Liver (tissue), 9 donors: ENCODE results near the gene RAMP3. TPM values are rescaled to one million over a fixed set of nuclear protein-coding genes. Genes with fewer than 3 reads are reported as not detected.

Experiments used
- DNase-seq: peaks from one replicate; pipeline ENCODE4 v3.0.0-alpha.2; 2017; ENCODE audit warnings: low spot score
- H3K27ac ChIP-seq, 2 donors: one replicate each; pipeline ENCODE4 v1.7.0; 2013; ENCODE audit warnings: inconsistent platforms in 2 of 2, low read length in 2 of 2, control low read depth in 1 of 2, low read depth in 1 of 2, mild to moderate bottlenecking in 1 of 2
- H3K27me3 ChIP-seq, 4 donors: one replicate each; pipeline versions ENCODE4 v1.6.1 to v1.7.0; 2013; ENCODE audit warnings: low read length in 3 of 4, inconsistent platforms in 1 of 4, mild to moderate bottlenecking in 1 of 4, moderate library complexity in 1 of 4; ENCODE audit not compliant: control insufficient read depth in 4 of 4, insufficient read depth in 4 of 4
- H3K36me3 ChIP-seq, 4 donors: one replicate each; pipeline versions ENCODE4 v1.6.1 to v1.7.0; 2013; ENCODE audit warnings: low read length in 3 of 4, mild to moderate bottlenecking in 3 of 4, low read depth in 1 of 4, moderate library complexity in 1 of 4; ENCODE audit not compliant: control insufficient read depth in 4 of 4, insufficient read depth in 3 of 4
- H3K4me1 ChIP-seq, 4 donors: one replicate each; pipeline versions ENCODE4 v1.6.1 to v1.7.0; 2013; ENCODE audit warnings: low read length in 3 of 4, mild to moderate bottlenecking in 3 of 4, moderate library complexity in 1 of 4; ENCODE audit not compliant: control insufficient read depth in 4 of 4, insufficient read depth in 4 of 4
- H3K4me3 ChIP-seq, 3 donors: one replicate each; pipeline versions ENCODE4 v1.6.1 to v1.7.0; 2013; ENCODE audit warnings: low read length in 3 of 3, control low read depth in 1 of 3, low read depth in 1 of 3, mild to moderate bottlenecking in 1 of 3
- H3K9ac ChIP-seq, 2 donors: one replicate each; pipeline ENCODE4 v1.7.0; 2013; ENCODE audit warnings: low read length in 2 of 2, mild to moderate bottlenecking in 2 of 2, moderate library complexity in 2 of 2, control low read depth in 1 of 2, low read depth in 1 of 2
- H3K9me3 ChIP-seq, 4 donors: one replicate each; pipeline versions ENCODE4 v1.6.1 to v1.7.0; 2013; ENCODE audit warnings: low read length in 3 of 4; ENCODE audit not compliant: control insufficient read depth in 4 of 4
- ATF3 ChIP-seq: IDR thresholded peaks from 2 replicates; pipeline ENCODE4 v1.6.1; 2016; ENCODE audit warnings: antibody characterized with exemption
- CTCF ChIP-seq: fragments of 150-350 bp; IDR thresholded peaks from 2 replicates; pipeline ENCODE4 v1.5.1; 2017; ENCODE audit warnings: improper control_type of control experiment, low read depth, low read length; ENCODE audit not compliant: missing input control
- EGR1 ChIP-seq, 2 donors: IDR thresholded peaks; 2 replicates each; pipeline ENCODE4 v1.6.1; 2016 to 2018; ENCODE audit warnings: antibody characterized with exemption in 2 of 2, low read depth in 2 of 2
- FOXA1 ChIP-seq: IDR thresholded peaks from 2 replicates; pipeline ENCODE4 v1.6.1; 2016; ENCODE audit warnings: antibody characterized with exemption
- FOXA2 ChIP-seq: IDR thresholded peaks from 2 replicates; pipeline ENCODE4 v1.6.1; 2016; ENCODE audit warnings: antibody characterized with exemption
- GABPA ChIP-seq, 2 donors: IDR thresholded peaks in 1 of 2; conservative IDR thresholded peaks in 1 of 2; 2 replicates each; pipeline ENCODE4 v1.6.1; 2016; ENCODE audit warnings: antibody characterized with exemption in 2 of 2, mild to moderate bottlenecking in 1 of 2, moderate library complexity in 1 of 2
- HNF4A ChIP-seq, 2 donors: conservative IDR thresholded peaks; 2 replicates each; pipeline ENCODE4 v1.6.1; 2016; ENCODE audit warnings: antibody characterized with exemption in 2 of 2, mild to moderate bottlenecking in 2 of 2
- HNF4G ChIP-seq: IDR thresholded peaks from 2 replicates; pipeline ENCODE4 v1.6.1; 2016; ENCODE audit warnings: antibody characterized with exemption
- JUND ChIP-seq, 2 donors: IDR thresholded peaks; 2 replicates each; pipeline ENCODE4 v1.6.1; 2016; ENCODE audit warnings: antibody characterized with exemption in 2 of 2
- MAX ChIP-seq: IDR thresholded peaks from 2 replicates; pipeline ENCODE4 v1.6.1; 2016; ENCODE audit warnings: antibody characterized with exemption
- NR2F2 ChIP-seq: IDR thresholded peaks from 2 replicates; pipeline ENCODE4 v1.6.1; 2016; ENCODE audit warnings: antibody characterized with exemption
- RAD21 ChIP-seq, 2 donors: IDR thresholded peaks; 2 replicates each; pipeline ENCODE4 v1.6.1; 2016; ENCODE audit warnings: antibody characterized with exemption in 2 of 2, mild to moderate bottlenecking in 2 of 2
- REST ChIP-seq: IDR thresholded peaks from 2 replicates; pipeline ENCODE4 v1.6.1; 2016; ENCODE audit warnings: antibody characterized with exemption, mild to moderate bottlenecking
- RXRA ChIP-seq, 2 donors: IDR thresholded peaks; 2 replicates each; pipeline ENCODE4 v1.6.1; 2017 to 2018; ENCODE audit warnings: antibody characterized with exemption in 2 of 2, mild to moderate bottlenecking in 1 of 2
- SP1 ChIP-seq: IDR thresholded peaks from 2 replicates; pipeline ENCODE4 v1.6.1; 2018; ENCODE audit warnings: antibody characterized with exemption, mild to moderate bottlenecking
- TAF1 ChIP-seq: conservative IDR thresholded peaks from 2 replicates; pipeline ENCODE4 v1.6.1; 2016; ENCODE audit warnings: antibody characterized with exemption, mild to moderate bottlenecking
- YY1 ChIP-seq: IDR thresholded peaks from 2 replicates; pipeline ENCODE4 v1.6.1; 2016; ENCODE audit warnings: antibody characterized with exemption, mild to moderate bottlenecking
- ZBTB33 ChIP-seq: IDR thresholded peaks from 2 replicates; pipeline ENCODE4 v1.6.1; 2016; ENCODE audit warnings: antibody characterized with exemption
- WGBS: extraction: QIAGEN DNeasy Blood & Tissue Kit; methylation state at CpG from one replicate; pipeline ENCODE4 v1.1.7; 2013; 5-methylcytosine and 5-hydroxymethylcytosine counted together
- polyA plus RNA-seq, 2 donors: library from polyadenylated mRNA; stranded (reverse) in 1 of 2; unstranded in 1 of 2; fragments of 200-250 nt in 1 of 2; fragments of >200 nt in 1 of 2; fragmentation: Nextera tagmentation in 1 of 2; extraction: Ambion mirVana in 1 of 2; gene quantifications; one replicate each; pipeline versions ENCODE4 v1.2.1 to v1.2.3, GENCODE V29; 2013 to 2015
- total RNA-seq, 2 donors: library from RNA; depleted of rRNA; stranded (reverse); fragments of >200 nt; gene quantifications; one replicate each; pipeline ENCODE4 v1.2.3, GENCODE V29; 2014
- donor health status: healthy.
- donor health status: healthy.
- donor health status: healthy.
- donor health status: healthy.
- donor health status: healthy.

The RAMP3 gene
- total and polyA plus RNA-seq, 4 donors: 2.3 to 30.0 (median 22.2) TPM

GRCh38 chr7:45146531-45147379 is 10.8 kb upstream of the RAMP3 start:
- no peak overlapping the region for H3K4me3 ChIP-seq
- H3K27ac ChIP-seq: no peak overlapping the region
- H3K9me3 ChIP-seq: no peaks in the 10 kb centered on the region
- no peaks in the 10 kb centered on the region for H3K36me3 ChIP-seq
- H3K9ac ChIP-seq: no peak overlapping the region
- WGBS: 84% methylated on average over 19 of the region's 19 CpGs
- no peak for TF ChIP-seq GABPA (IDR thresholded peaks at IDR 0.05 in 1 of 2, conservative IDR thresholded peaks at IDR 0.05 in 1 of 2)
- no peak for TF ChIP-seq RXRA (IDR thresholded peaks at IDR 0.05)
- no peak for TF ChIP-seq NR2F2
- TF ChIP-seq ATF3: no peak
- no peak for TF ChIP-seq HNF4A (conservative IDR thresholded peaks at IDR 0.05)
- no peak for TF ChIP-seq YY1
- no peaks in the 10 kb centered on the region for H3K4me1 ChIP-seq
- peaks cover 0 to 3% (median 1%) of the 10 kb centered on the region in 4 donors for H3K27me3 ChIP-seq
- no peak for DNase-seq

- no peak for DNase-seq
- 64% methylated on average over 32 of the region's 32 CpGs for WGBS
- no peak for TF ChIP-seq FOXA2
- TF ChIP-seq MAX: no peak
- no peak for TF ChIP-seq RXRA (IDR thresholded peaks at IDR 0.05)
- TF ChIP-seq RAD21 (IDR thresholded peaks at IDR 0.05): no peak
- TF ChIP-seq REST: no peak
- no peak for TF ChIP-seq YY1
- TF ChIP-seq EGR1 (IDR thresholded peaks at IDR 0.05; ENCODE audit: low read depth in 2 of 2): no peak
- no peak for TF ChIP-seq CTCF
- TF ChIP-seq HNF4G: no peak
- TF ChIP-seq HNF4A (conservative IDR thresholded peaks at IDR 0.05): no peak
- TF ChIP-seq ATF3: no peak
- no peak for TF ChIP-seq FOXA1
- TF ChIP-seq SP1: no peak
- no peak for TF ChIP-seq GABPA (IDR thresholded peaks at IDR 0.05 in 1 of 2, conservative IDR thresholded peaks at IDR 0.05 in 1 of 2)
- TF ChIP-seq TAF1: no peak
- no peak for TF ChIP-seq JUND (IDR thresholded peaks at IDR 0.05)
- TF ChIP-seq ZBTB33: no peak
- H3K27ac ChIP-seq: no peak overlapping the region
- no peaks in the 10 kb centered on the region for H3K36me3 ChIP-seq
- H3K27me3 ChIP-seq: peaks cover 0 to 3% (median 1%) of the 10 kb centered on the region in 4 donors
- no peaks in the 10 kb centered on the region for H3K4me1 ChIP-seq
- no peak overlapping the region for H3K9ac ChIP-seq
- no peaks in the 10 kb centered on the region for H3K9me3 ChIP-seq
- no peak overlapping the region for H3K4me3 ChIP-seq
These were observed 9.5 kb upstream of the RAMP3 start for GRCh38 chr7:45147858-45148652.
